Karpas-422 (cell line): Measurements from ENCODE around the gene SMU1. TPM values are rescaled to one million over a fixed set of nuclear protein-coding genes. Genes with fewer than 3 reads are reported as not detected.

Experiments used
- DNase-seq: peaks from one replicate; pipeline ENCODE4 v3.0.0-alpha.2; 2015
- H2AFZ ChIP-seq: fragments of 200-600 bp; sonication (generic); 2 replicates; pipeline ENCODE4 v1.6.1; 2014; ENCODE audit warnings: antibody characterized with exemption, low read length, mixed read lengths
- H3K27ac ChIP-seq: fragments of 200-600 bp; sonication (generic); 2 replicates; pipeline ENCODE4 v1.5.1; 2014; ENCODE audit warnings: mild to moderate bottlenecking, low read length, moderate library complexity
- H3K27me3 ChIP-seq: fragments of 200-600 bp; sonication (generic); 2 replicates; pipeline ENCODE4 v1.6.1; 2014; ENCODE audit warnings: low read length, mixed read lengths
- H3K36me3 ChIP-seq: fragments of 200-600 bp; sonication (generic); 2 replicates; pipeline ENCODE4 v1.6.1; 2014; ENCODE audit warnings: low read length, mixed read lengths; ENCODE audit not compliant: insufficient read depth
- H3K4me1 ChIP-seq: fragments of 200-600 bp; sonication (generic); 2 replicates; pipeline ENCODE4 v1.6.1; 2014; ENCODE audit warnings: mild to moderate bottlenecking, low read length, mixed read lengths
- H3K4me2 ChIP-seq: fragments of 200-600 bp; sonication (generic); 2 replicates; pipeline ENCODE4 v1.6.1; 2014; ENCODE audit warnings: low read length, low read depth, mild to moderate bottlenecking; ENCODE audit not compliant: poor library complexity, severe bottlenecking
- H3K4me3 ChIP-seq: fragments of 200-600 bp; sonication (generic); 2 replicates; pipeline ENCODE4 v1.5.1; 2014; ENCODE audit warnings: mild to moderate bottlenecking, antibody characterized with exemption, low read length, mixed read lengths
- H3K79me2 ChIP-seq: fragments of 200-600 bp; sonication (generic); 2 replicates; pipeline ENCODE4 v1.6.1; 2014; ENCODE audit warnings: mild to moderate bottlenecking, low read length, mixed read lengths
- H3K9ac ChIP-seq: fragments of 200-600 bp; sonication (generic); 2 replicates; pipeline ENCODE4 v1.6.0; 2014; ENCODE audit warnings: low read length
- H3K9me2 ChIP-seq: fragments of 200-600 bp; sonication (generic), shearing (Covaris generic); replicated peaks from 2 replicates; pipeline ENCODE4 v1.6.0; 2014; ENCODE audit warnings: mild to moderate bottlenecking, low read length, moderate library complexity; ENCODE audit not compliant: insufficient read depth
- H3K9me3 ChIP-seq: fragments of 300-700, 200-600 bp; sonication (generic); 2 replicates; pipeline ENCODE4 v1.6.1; 2014; ENCODE audit warnings: low read length, mixed read lengths
- H4K20me1 ChIP-seq: fragments of 200-600 bp; sonication (generic); 2 replicates; pipeline ENCODE4 v1.6.1; 2014; ENCODE audit warnings: mild to moderate bottlenecking, antibody characterized with exemption, low read length, low read depth; ENCODE audit not compliant: insufficient read depth
- total RNA-seq: library from RNA; depleted of rRNA; stranded (reverse); fragments of >200 nt; shearing (Covaris generic); gene quantifications from 2 replicates; pipeline ENCODE4 v1.2.3, GENCODE V29; 2014; ENCODE audit warnings: low replicate concordance

The SMU1 gene
- total RNA-seq, 1 experiment from 2014 or later: 18.4 TPM

- peaks cover 12% of the 10 kb centered on the region for H3K4me1 ChIP-seq
- H3K27me3 ChIP-seq: no peaks in the 10 kb centered on the region
- H3K9me2 ChIP-seq: no peaks in the 10 kb centered on the region
- H3K36me3 ChIP-seq: no peaks in the 10 kb centered on the region
- H3K9me3 ChIP-seq: no peaks in the 10 kb centered on the region
- no peak overlapping the region for H3K4me2 ChIP-seq
- H4K20me1 ChIP-seq: no peaks in the 10 kb centered on the region
- H3K9ac ChIP-seq: no peak overlapping the region
- no peak overlapping the region for H3K4me3 ChIP-seq
- no peak overlapping the region for H2AFZ ChIP-seq
- no peaks in the 10 kb centered on the region for H3K79me2 ChIP-seq
- DNase-seq: no peak
- H3K27ac ChIP-seq: no peak overlapping the region
These were observed 32.0 kb upstream of the SMU1 start for GRCh38 chr9:33108472-33108871.

GRCh38 chr9:33107762-33108161, 31.3 kb upstream of the SMU1 start:
- H3K36me3 ChIP-seq: no peaks in the 10 kb centered on the region
- no peaks in the 10 kb centered on the region for H3K27me3 ChIP-seq
- DNase-seq: no peak
- no peaks in the 10 kb centered on the region for H4K20me1 ChIP-seq
- no peak overlapping the region for H3K4me2 ChIP-seq
- H3K79me2 ChIP-seq: no peaks in the 10 kb centered on the region
- no peak overlapping the region for H3K4me3 ChIP-seq
- H3K9me2 ChIP-seq: no peaks in the 10 kb centered on the region
- no peak overlapping the region for H2AFZ ChIP-seq
- H3K4me1 ChIP-seq: peaks cover 12% of the 10 kb centered on the region
- no peak overlapping the region for H3K9ac ChIP-seq
- no peaks in the 10 kb centered on the region for H3K9me3 ChIP-seq
- no peak overlapping the region for H3K27ac ChIP-seq

GRCh38 chr9:33106827-33107621, 30.6 kb upstream of the SMU1 start:
- Histone ChIP-seq H4K20me1 (no peaks in the 10 kb centered on the region), H2AFZ (no peak overlapping the region), H3K9me2 (no peaks in the 10 kb centered on the region), H3K9me3 (no peaks in the 10 kb centered on the region), H3K9ac (no peak overlapping the region), H3K4me3 (no peak overlapping the region), H3K79me2 (no peaks in the 10 kb centered on the region), H3K4me1 (peaks cover 12% of the 10 kb centered on the region), H3K27ac (no peak overlapping the region), H3K4me2 (no peak overlapping the region), H3K27me3 (no peaks in the 10 kb centered on the region), H3K36me3 (no peaks in the 10 kb centered on the region)
- no peak for DNase-seq

GRCh38 chr9:33106372-33106771, 29.9 kb upstream of the SMU1 start:
- Histone ChIP-seq H3K27me3 (no peaks in the 10 kb centered on the region), H3K9me2 (no peaks in the 10 kb centered on the region), H3K27ac (no peak overlapping the region), H4K20me1 (no peaks in the 10 kb centered on the region), H3K4me3 (no peak overlapping the region), H2AFZ (no peak overlapping the region), H3K9ac (no peak overlapping the region), H3K4me2 (no peak overlapping the region), H3K4me1 (peaks cover 12% of the 10 kb centered on the region), H3K79me2 (no peaks in the 10 kb centered on the region), H3K9me3 (no peaks in the 10 kb centered on the region), H3K36me3 (no peaks in the 10 kb centered on the region)
- no peak for DNase-seq

- H3K4me1 ChIP-seq: peaks cover 12% of the 10 kb centered on the region
- H3K4me2 ChIP-seq: no peak overlapping the region
- no peak for DNase-seq
- H3K27me3 ChIP-seq: no peaks in the 10 kb centered on the region
- no peaks in the 10 kb centered on the region for H3K36me3 ChIP-seq
- no peak overlapping the region for H3K9ac ChIP-seq
- no peaks in the 10 kb centered on the region for H3K9me2 ChIP-seq
- H3K27ac ChIP-seq: no peak overlapping the region
- no peak overlapping the region for H3K4me3 ChIP-seq
- H3K9me3 ChIP-seq: no peaks in the 10 kb centered on the region
- H4K20me1 ChIP-seq: no peaks in the 10 kb centered on the region
- H3K79me2 ChIP-seq: no peaks in the 10 kb centered on the region
- no peak overlapping the region for H2AFZ ChIP-seq
These were observed 29.5 kb upstream of the SMU1 start for GRCh38 chr9:33105959-33106358.

- Histone ChIP-seq H3K27me3 (no peaks in the 10 kb centered on the region), H3K4me3 (no peak overlapping the region), H3K36me3 (no peaks in the 10 kb centered on the region), H3K9me2 (no peaks in the 10 kb centered on the region), H2AFZ (no peak overlapping the region), H3K9me3 (no peaks in the 10 kb centered on the region), H3K27ac (no peak overlapping the region), H4K20me1 (no peaks in the 10 kb centered on the region), H3K4me2 (no peak overlapping the region), H3K9ac (no peak overlapping the region), H3K79me2 (no peaks in the 10 kb centered on the region), H3K4me1 (peaks cover 12% of the 10 kb centered on the region)
- no peak for DNase-seq
These were observed 29.0 kb upstream of the SMU1 start for GRCh38 chr9:33105504-33105903.

GRCh38 chr9:33104401-33104800, 27.9 kb upstream of the SMU1 start:
- peaks cover 12% of the 10 kb centered on the region for H3K4me1 ChIP-seq
- no peak overlapping the region for H3K4me3 ChIP-seq
- no peak overlapping the region for H3K9ac ChIP-seq
- no peaks in the 10 kb centered on the region for H3K36me3 ChIP-seq
- no peaks in the 10 kb centered on the region for H3K79me2 ChIP-seq
- H3K27ac ChIP-seq: no peak overlapping the region
- no peaks in the 10 kb centered on the region for H4K20me1 ChIP-seq
- H3K27me3 ChIP-seq: no peaks in the 10 kb centered on the region
- H3K9me3 ChIP-seq: no peaks in the 10 kb centered on the region
- no peak overlapping the region for H3K4me2 ChIP-seq
- H3K9me2 ChIP-seq: no peaks in the 10 kb centered on the region
- no peak overlapping the region for H2AFZ ChIP-seq
- no peak for DNase-seq

GRCh38 chr9:33103501-33104281, 27.2 kb upstream of the SMU1 start:
- Histone ChIP-seq H2AFZ (no peak overlapping the region), H3K4me1 (peaks cover 12% of the 10 kb centered on the region), H3K36me3 (no peaks in the 10 kb centered on the region), H3K4me3 (no peak overlapping the region), H3K9me2 (no peaks in the 10 kb centered on the region), H3K9me3 (no peaks in the 10 kb centered on the region), H4K20me1 (no peaks in the 10 kb centered on the region), H3K27me3 (no peaks in the 10 kb centered on the region), H3K79me2 (no peaks in the 10 kb centered on the region), H3K4me2 (no peak overlapping the region), H3K9ac (no peak overlapping the region), H3K27ac (no peak overlapping the region)
- no peak for DNase-seq
